Raji (cell line): Measurements from ENCODE around the gene PPAT.
A peak's percentile ranks its signal among the peaks of the same experiment; 100 is the strongest.

Source experiments
- POLR2A ChIP-seq: IDR thresholded peaks from 2 replicates; pipeline ENCODE4 v1.6.1; 2011; ENCODE audit warnings: low read depth, low read length, control low read depth; ENCODE audit not compliant: insufficient read depth

Gene PPAT

GRCh38 chr4:56409511-56410090, 25.8 kb downstream of the PPAT start:
- TF ChIP-seq POLR2A, result no peak

- TF ChIP-seq POLR2A, result no peak
Observed at GRCh38 chr4:56408978-56409377, 26.4 kb downstream of the PPAT start.

GRCh38 chr4:56406151-56406550, 29.3 kb downstream of the PPAT start:
- no peak for TF ChIP-seq POLR2A

- TF ChIP-seq POLR2A, result no peak
Observed at GRCh38 chr4:56405016-56405415, 30.4 kb downstream of the PPAT start.

GRCh38 chr4:56400560-56400959, 34.9 kb downstream of the PPAT start:
- no peak for TF ChIP-seq POLR2A

- no peak for TF ChIP-seq POLR2A
Observed at GRCh38 chr4:56391270-56391669, 44.1 kb downstream of the PPAT start.

GRCh38 chr4:56389558-56389957, 45.9 kb downstream of the PPAT start:
- TF ChIP-seq POLR2A, result no peak

GRCh38 chr4:56388306-56388705, 47.1 kb downstream of the PPAT start:
- TF ChIP-seq POLR2A, result no peak

GRCh38 chr4:56387023-56388001, 48.1 kb downstream of the PPAT start, which contains the start of gene AASDH:
AASDH (minus strand) TSS chr4:56387491; CDS start chr4:56384299, 3,192 bp downstream.
- peak; percentile 98 for TF ChIP-seq POLR2A

- no peak for TF ChIP-seq POLR2A
Observed at GRCh38 chr4:56386091-56386490, 49.3 kb downstream of the PPAT start.

- no peak for TF ChIP-seq POLR2A
Observed at GRCh38 chr4:56375458-56375857, 60.0 kb downstream of the PPAT start.

- TF ChIP-seq POLR2A, result no peak
Observed at GRCh38 chr4:56374956-56375355, 60.5 kb downstream of the PPAT start.

GRCh38 chr4:56372774-56373173, 62.6 kb downstream of the PPAT start:
- TF ChIP-seq POLR2A, result no peak

- no peak for TF ChIP-seq POLR2A
Observed at GRCh38 chr4:56371426-56372220, 63.8 kb downstream of the PPAT start.

- TF ChIP-seq POLR2A, result no peak
Observed at GRCh38 chr4:56370377-56370776, 65.0 kb downstream of the PPAT start.
